WTC11 (cell line): ENCODE measurements around the gene ARHGAP45.

ENCODE experiments used
- ATF1 ChIP-seq: sonication (generic); formaldehyde crosslinking; IDR thresholded peaks from 2 replicates; pipeline ENCODE4 v1.8.1; 2023; ENCODE audit warnings: mild to moderate bottlenecking, moderate library complexity, missing genetic modification reagents
- CREM ChIP-seq: sonication (generic); formaldehyde crosslinking; IDR thresholded peaks from 2 replicates; pipeline ENCODE4 v1.8.1; 2022; ENCODE audit warnings: mild to moderate bottlenecking, missing genetic modification reagents, moderate library complexity
- FOXP1 ChIP-seq: sonication (generic); formaldehyde crosslinking; IDR thresholded peaks from 2 replicates; pipeline ENCODE4 v1.8.0; 2022; ENCODE audit warnings: missing genetic modification reagents, mild to moderate bottlenecking, moderate library complexity, borderline replicate concordance
- NR2C2 ChIP-seq: sonication (generic); formaldehyde crosslinking; IDR thresholded peaks from 2 replicates; pipeline ENCODE4 v1.8.0; 2022; ENCODE audit warnings: mild to moderate bottlenecking, missing genetic modification reagents
- NR3C1 ChIP-seq: sonication (generic); formaldehyde crosslinking; conservative IDR thresholded peaks from 2 replicates; pipeline ENCODE4 v1.8.1; 2023; ENCODE audit warnings: low read depth, mild to moderate bottlenecking, missing genetic modification reagents
- OVOL2 ChIP-seq: fragments of 250-450 bp; sonication (Bioruptor Pico); IDR thresholded peaks from 2 replicates; pipeline ENCODE4 v1.9.0; 2021; ENCODE audit warnings: mild to moderate bottlenecking, borderline replicate concordance
- ZBTB21 ChIP-seq: sonication (generic); formaldehyde crosslinking; IDR thresholded peaks from 2 replicates; pipeline ENCODE4 v1.8.1; 2023; ENCODE audit warnings: mild to moderate bottlenecking, missing genetic modification reagents, borderline replicate concordance
- ZNF232 ChIP-seq: sonication (generic); formaldehyde crosslinking; IDR thresholded peaks from 2 replicates; pipeline ENCODE4 v1.8.0; 2022; ENCODE audit warnings: mild to moderate bottlenecking, missing genetic modification reagents
- TF ChIP-seq, protein P1 (sequence below): fragments of 250-450 bp; sonication (Bioruptor Pico); IDR thresholded peaks from 2 replicates; pipeline ENCODE4 v2.1.2; 2022; ENCODE audit warnings: mild to moderate bottlenecking, moderate library complexity
- TF ChIP-seq, protein P2 (sequence below): fragments of 200-600 bp; IDR thresholded peaks from 2 replicates; pipeline ENCODE4 v1.8.0; 2022; ENCODE audit warnings: antibody characterized with exemption
- TF ChIP-seq, protein P3 (sequence below): sonication (generic); formaldehyde crosslinking; IDR thresholded peaks from 2 replicates; pipeline ENCODE4 v1.8.1; 2023; ENCODE audit warnings: mild to moderate bottlenecking, missing genetic modification reagents, moderate library complexity
- TF ChIP-seq, protein P4 (sequence below): sonication (generic); formaldehyde crosslinking; IDR thresholded peaks from 2 replicates; pipeline ENCODE4 v1.8.0; 2023; ENCODE audit warnings: missing genetic modification reagents, mild to moderate bottlenecking, borderline replicate concordance
- TF ChIP-seq, protein P5 (sequence below): sonication (generic); formaldehyde crosslinking; IDR thresholded peaks from 2 replicates; pipeline ENCODE4 v1.8.1; 2023; ENCODE audit warnings: mild to moderate bottlenecking, missing genetic modification reagents

DNA sequence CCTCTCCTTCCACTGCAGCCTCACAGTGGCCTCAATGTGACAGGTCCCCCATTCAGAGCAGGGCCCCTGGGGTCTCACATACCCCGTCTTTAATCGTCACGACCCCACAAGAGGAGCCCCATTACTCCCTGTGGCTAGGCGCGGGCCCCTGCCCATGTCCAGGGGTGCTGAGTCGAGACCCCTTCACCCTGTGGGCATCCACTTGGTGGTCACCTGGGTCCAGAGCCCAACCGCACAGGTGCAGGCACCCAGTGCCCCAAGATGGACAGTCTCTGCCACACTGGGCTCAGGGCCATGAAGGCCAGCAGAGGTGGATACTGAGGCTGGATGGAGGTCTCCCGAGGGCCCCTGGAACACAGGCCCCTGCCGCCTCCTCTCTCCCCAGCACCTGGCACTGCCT lies 49.1 kb upstream of the ARHGAP45 start:
- no peak for TF ChIP-seq NR2C2 (CRISPR knock-in tag)
- TF ChIP-seq, protein P1, sequence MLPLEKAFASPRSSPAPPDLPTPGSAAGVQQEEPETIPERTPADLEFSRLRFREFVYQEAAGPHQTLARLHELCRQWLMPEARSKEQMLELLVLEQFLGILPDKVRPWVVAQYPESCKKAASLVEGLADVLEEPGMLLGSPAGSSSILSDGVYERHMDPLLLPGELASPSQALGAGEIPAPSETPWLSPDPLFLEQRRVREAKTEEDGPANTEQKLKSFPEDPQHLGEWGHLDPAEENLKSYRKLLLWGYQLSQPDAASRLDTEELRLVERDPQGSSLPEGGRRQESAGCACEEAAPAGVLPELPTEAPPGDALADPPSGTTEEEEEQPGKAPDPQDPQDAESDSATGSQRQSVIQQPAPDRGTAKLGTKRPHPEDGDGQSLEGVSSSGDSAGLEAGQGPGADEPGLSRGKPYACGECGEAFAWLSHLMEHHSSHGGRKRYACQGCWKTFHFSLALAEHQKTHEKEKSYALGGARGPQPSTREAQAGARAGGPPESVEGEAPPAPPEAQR, result no peak
- TF ChIP-seq CREM, result no peak
- TF ChIP-seq, protein P2, sequence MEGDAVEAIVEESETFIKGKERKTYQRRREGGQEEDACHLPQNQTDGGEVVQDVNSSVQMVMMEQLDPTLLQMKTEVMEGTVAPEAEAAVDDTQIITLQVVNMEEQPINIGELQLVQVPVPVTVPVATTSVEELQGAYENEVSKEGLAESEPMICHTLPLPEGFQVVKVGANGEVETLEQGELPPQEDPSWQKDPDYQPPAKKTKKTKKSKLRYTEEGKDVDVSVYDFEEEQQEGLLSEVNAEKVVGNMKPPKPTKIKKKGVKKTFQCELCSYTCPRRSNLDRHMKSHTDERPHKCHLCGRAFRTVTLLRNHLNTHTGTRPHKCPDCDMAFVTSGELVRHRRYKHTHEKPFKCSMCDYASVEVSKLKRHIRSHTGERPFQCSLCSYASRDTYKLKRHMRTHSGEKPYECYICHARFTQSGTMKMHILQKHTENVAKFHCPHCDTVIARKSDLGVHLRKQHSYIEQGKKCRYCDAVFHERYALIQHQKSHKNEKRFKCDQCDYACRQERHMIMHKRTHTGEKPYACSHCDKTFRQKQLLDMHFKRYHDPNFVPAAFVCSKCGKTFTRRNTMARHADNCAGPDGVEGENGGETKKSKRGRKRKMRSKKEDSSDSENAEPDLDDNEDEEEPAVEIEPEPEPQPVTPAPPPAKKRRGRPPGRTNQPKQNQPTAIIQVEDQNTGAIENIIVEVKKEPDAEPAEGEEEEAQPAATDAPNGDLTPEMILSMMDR, result no peak
- no peak for TF ChIP-seq OVOL2
- TF ChIP-seq NR3C1, result no peak
- TF ChIP-seq, protein P3, sequence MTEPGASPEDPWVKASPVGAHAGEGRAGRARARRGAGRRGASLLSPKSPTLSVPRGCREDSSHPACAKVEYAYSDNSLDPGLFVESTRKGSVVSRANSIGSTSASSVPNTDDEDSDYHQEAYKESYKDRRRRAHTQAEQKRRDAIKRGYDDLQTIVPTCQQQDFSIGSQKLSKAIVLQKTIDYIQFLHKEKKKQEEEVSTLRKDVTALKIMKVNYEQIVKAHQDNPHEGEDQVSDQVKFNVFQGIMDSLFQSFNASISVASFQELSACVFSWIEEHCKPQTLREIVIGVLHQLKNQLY, result no peak
- TF ChIP-seq, protein P4, sequence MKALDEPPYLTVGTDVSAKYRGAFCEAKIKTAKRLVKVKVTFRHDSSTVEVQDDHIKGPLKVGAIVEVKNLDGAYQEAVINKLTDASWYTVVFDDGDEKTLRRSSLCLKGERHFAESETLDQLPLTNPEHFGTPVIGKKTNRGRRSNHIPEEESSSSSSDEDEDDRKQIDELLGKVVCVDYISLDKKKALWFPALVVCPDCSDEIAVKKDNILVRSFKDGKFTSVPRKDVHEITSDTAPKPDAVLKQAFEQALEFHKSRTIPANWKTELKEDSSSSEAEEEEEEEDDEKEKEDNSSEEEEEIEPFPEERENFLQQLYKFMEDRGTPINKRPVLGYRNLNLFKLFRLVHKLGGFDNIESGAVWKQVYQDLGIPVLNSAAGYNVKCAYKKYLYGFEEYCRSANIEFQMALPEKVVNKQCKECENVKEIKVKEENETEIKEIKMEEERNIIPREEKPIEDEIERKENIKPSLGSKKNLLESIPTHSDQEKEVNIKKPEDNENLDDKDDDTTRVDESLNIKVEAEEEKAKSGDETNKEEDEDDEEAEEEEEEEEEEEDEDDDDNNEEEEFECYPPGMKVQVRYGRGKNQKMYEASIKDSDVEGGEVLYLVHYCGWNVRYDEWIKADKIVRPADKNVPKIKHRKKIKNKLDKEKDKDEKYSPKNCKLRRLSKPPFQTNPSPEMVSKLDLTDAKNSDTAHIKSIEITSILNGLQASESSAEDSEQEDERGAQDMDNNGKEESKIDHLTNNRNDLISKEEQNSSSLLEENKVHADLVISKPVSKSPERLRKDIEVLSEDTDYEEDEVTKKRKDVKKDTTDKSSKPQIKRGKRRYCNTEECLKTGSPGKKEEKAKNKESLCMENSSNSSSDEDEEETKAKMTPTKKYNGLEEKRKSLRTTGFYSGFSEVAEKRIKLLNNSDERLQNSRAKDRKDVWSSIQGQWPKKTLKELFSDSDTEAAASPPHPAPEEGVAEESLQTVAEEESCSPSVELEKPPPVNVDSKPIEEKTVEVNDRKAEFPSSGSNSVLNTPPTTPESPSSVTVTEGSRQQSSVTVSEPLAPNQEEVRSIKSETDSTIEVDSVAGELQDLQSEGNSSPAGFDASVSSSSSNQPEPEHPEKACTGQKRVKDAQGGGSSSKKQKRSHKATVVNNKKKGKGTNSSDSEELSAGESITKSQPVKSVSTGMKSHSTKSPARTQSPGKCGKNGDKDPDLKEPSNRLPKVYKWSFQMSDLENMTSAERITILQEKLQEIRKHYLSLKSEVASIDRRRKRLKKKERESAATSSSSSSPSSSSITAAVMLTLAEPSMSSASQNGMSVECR (CRISPR knock-in tag), result no peak
- TF ChIP-seq ATF1, result no peak
- no peak for TF ChIP-seq ZNF232
- TF ChIP-seq, protein P5, sequence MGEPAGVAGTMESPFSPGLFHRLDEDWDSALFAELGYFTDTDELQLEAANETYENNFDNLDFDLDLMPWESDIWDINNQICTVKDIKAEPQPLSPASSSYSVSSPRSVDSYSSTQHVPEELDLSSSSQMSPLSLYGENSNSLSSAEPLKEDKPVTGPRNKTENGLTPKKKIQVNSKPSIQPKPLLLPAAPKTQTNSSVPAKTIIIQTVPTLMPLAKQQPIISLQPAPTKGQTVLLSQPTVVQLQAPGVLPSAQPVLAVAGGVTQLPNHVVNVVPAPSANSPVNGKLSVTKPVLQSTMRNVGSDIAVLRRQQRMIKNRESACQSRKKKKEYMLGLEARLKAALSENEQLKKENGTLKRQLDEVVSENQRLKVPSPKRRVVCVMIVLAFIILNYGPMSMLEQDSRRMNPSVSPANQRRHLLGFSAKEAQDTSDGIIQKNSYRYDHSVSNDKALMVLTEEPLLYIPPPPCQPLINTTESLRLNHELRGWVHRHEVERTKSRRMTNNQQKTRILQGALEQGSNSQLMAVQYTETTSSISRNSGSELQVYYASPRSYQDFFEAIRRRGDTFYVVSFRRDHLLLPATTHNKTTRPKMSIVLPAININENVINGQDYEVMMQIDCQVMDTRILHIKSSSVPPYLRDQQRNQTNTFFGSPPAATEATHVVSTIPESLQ (CRISPR knock-in tag), result no peak
- TF ChIP-seq ZBTB21 (CRISPR knock-in tag), result no peak
- no peak for TF ChIP-seq FOXP1 (CRISPR knock-in tag)
